ENCODE data around the gene ELOVL3.
"Not testable (repeated sequence)": the region's sequence is repeated elsewhere in the genome, so short reads cannot be mapped to it uniquely, and the experiment has no call there.

Gene ELOVL3

GRCh38 chr10:102202386-102202785, 23.7 kb upstream of the ELOVL3 start:
- intact Hi-C loops (cut with DNase I; ENCODE audit: low total_unique reads) = no loop called here
- no peak for DNase-seq
- TF ChIP-seq CTCF (IDR thresholded peaks at IDR 0.05) = no peak
- no peaks in the 10 kb centered on the region for H3K4me1 ChIP-seq
- H3K27me3 ChIP-seq = peaks cover 0 to 14% of the 10 kb centered on the region in 2 donors
- H3K9me3 ChIP-seq = peaks cover 0 to 9% (median 3%) of the 10 kb centered on the region in 3 donors
- H3K27ac ChIP-seq = no peak overlapping the region
- no peak overlapping the region for H3K4me3 ChIP-seq
- H3K36me3 ChIP-seq = no peaks in the 10 kb centered on the region

GRCh38 chr10:102208311-102209035, 17.6 kb upstream of the ELOVL3 start:
- DNase-seq = no peak

GRCh38 chr10:102211615-102212299, 14.3 kb upstream of the ELOVL3 start:
- no peak for DNase-seq
- Histone ChIP-seq H3K4me1 (peaks cover 0 to 4% (median 0%) of the 10 kb centered on the region in 4 donors), H3K9me3 (no peaks in the 10 kb centered on the region), H3K27me3 (no peaks in the 10 kb centered on the region), H3K4me3 (no peak overlapping the region), H3K36me3 (no peaks in the 10 kb centered on the region), H3K27ac (no peak overlapping the region)
- intact Hi-C loops (cut with DNase I; ENCODE audit: low total_unique reads) = no loop called here
- no peak for TF ChIP-seq CTCF (IDR thresholded peaks at IDR 0.05)

More at GRCh38 chr10:102208311-102209035, 17.6 kb upstream of the ELOVL3 start:
- no peak overlapping the region for H3K4me3 ChIP-seq
- H3K9me3 ChIP-seq = peaks cover 0 to 9% (median 3%) of the 10 kb centered on the region in 3 donors
- H3K36me3 ChIP-seq = no peaks in the 10 kb centered on the region
- intact Hi-C loops (cut with DNase I; ENCODE audit: low total_unique reads) = no loop called here
- H3K27me3 ChIP-seq = peaks cover 0 to 2% of the 10 kb centered on the region in 2 donors
- TF ChIP-seq CTCF (IDR thresholded peaks at IDR 0.05) = no peak
- H3K27ac ChIP-seq = no peak overlapping the region
- H3K4me1 ChIP-seq = peaks cover 0 to 4% (median 0%) of the 10 kb centered on the region in 4 donors

GRCh38 chr10:102213599-102213998, 12.5 kb upstream of the ELOVL3 start:
- H3K27me3 ChIP-seq; H3K36me3 ChIP-seq; H3K4me3 ChIP-seq; H3K27ac ChIP-seq; intact Hi-C loops (cut with DNase I; ENCODE audit: low total_unique reads); H3K4me1 ChIP-seq; H3K9me3 ChIP-seq; DNase-seq: not testable (repeated sequence)

GRCh38 chr10:102219370-102219769, 6.7 kb upstream of the ELOVL3 start:
- no peak for DNase-seq
- Histone ChIP-seq H3K36me3 (no peaks in the 10 kb centered on the region), H3K4me1 (no peaks in the 10 kb centered on the region), H3K27me3 (peaks cover 0 to 5% of the 10 kb centered on the region in 2 donors), H3K27ac (no peak overlapping the region), H3K4me3 (no peak overlapping the region), H3K9me3 (no peaks in the 10 kb centered on the region)
- intact Hi-C loops (cut with DNase I; ENCODE audit: low total_unique reads) = no loop called here
- no peak for TF ChIP-seq CTCF (IDR thresholded peaks at IDR 0.05)

GRCh38 chr10:102220612-102221011, 5.5 kb upstream of the ELOVL3 start:
- DNase-seq = no peak
- no peak for TF ChIP-seq CTCF (IDR thresholded peaks at IDR 0.05)
- H3K27ac ChIP-seq = no peak overlapping the region
- peaks cover 0 to 3% (median 2%) of the 10 kb centered on the region in 4 donors for H3K4me1 ChIP-seq
- no peak overlapping the region for H3K4me3 ChIP-seq
- no peaks in the 10 kb centered on the region for H3K9me3 ChIP-seq
- H3K36me3 ChIP-seq = no peaks in the 10 kb centered on the region
- intact Hi-C loops (cut with DNase I; ENCODE audit: low total_unique reads) = no loop called here
- peaks cover 0 to 5% of the 10 kb centered on the region in 2 donors for H3K27me3 ChIP-seq

Measured in tibial artery (tissue), 4 donors.